HEK293 (cell line): Measurements from ENCODE around the gene RYR2.

Source experiments
- CTCF ChIA-PET: fragments of 350-600 bp; formaldehyde crosslinking; extraction: SDS; loops from one replicate; lab custom pipeline; 2021; ENCODE audit warnings: antibody characterized with exemption; lab: Yijun Ruan, JAX
- POLR2A ChIA-PET: fragments of 300-600 bp; formaldehyde crosslinking; extraction: SDS; loops from one replicate; lab custom pipeline; 2020; ENCODE audit warnings: antibody characterized with exemption, inconsistent platforms; lab: Yijun Ruan, JAX
- H3K27ac ChIP-seq: fragments of 200-500 bp; sonication (Bioruptor generic); 2 replicates; pipeline ENCODE4 v1.5.1; 2014; ENCODE audit warnings: low read depth, low read length, control low read depth, inconsistent platforms; ENCODE audit errors: extremely low read depth
- H3K36me3 ChIP-seq, 2 experiments: fragments of 200-500 bp in 1 of 2; sonication (Bioruptor generic) in 1 of 2; 1 replicate in 1 of 2; 2 replicates in 1 of 2; pipeline ENCODE4 v1.5.1; 2014 to 2017; ENCODE audit warnings: inconsistent platforms in 2 of 2, low read length in 2 of 2; ENCODE audit not compliant: control insufficient read depth in 2 of 2, insufficient read depth in 1 of 2
- H3K4me1 ChIP-seq: fragments of 200-500 bp; sonication (Bioruptor generic); 2 replicates; pipeline ENCODE4 v1.5.1; 2014; ENCODE audit warnings: mild to moderate bottlenecking, low read length, inconsistent platforms; ENCODE audit not compliant: control insufficient read depth, insufficient read depth
- H3K4me3 ChIP-seq: 2 replicates; pipeline ENCODE4 v1.5.1; 2011; ENCODE audit warnings: low read depth, mild to moderate bottlenecking, control low read depth, low read length, moderate library complexity
- H3K9me3 ChIP-seq: fragments of 200-500 bp; sonication (Bioruptor generic); 2 replicates; pipeline ENCODE4 v1.5.1; 2014; ENCODE audit warnings: low read depth, low read length, inconsistent platforms; ENCODE audit not compliant: control insufficient read depth, insufficient read depth
- GLIS2 ChIP-seq: fragments of 450-650 bp; formaldehyde crosslinking; IDR thresholded peaks from 2 replicates; pipeline ENCODE4 v1.5.1; 2016; ENCODE audit warnings: missing biosample characterization, missing genetic modification characterization
- HOXD13 ChIP-seq: sonication (generic); formaldehyde crosslinking; IDR thresholded peaks from 2 replicates; pipeline ENCODE4 v1.8.0; 2022; ENCODE audit warnings: missing genetic modification reagents, borderline replicate concordance
- ZBTB20 ChIP-seq: fragments of 450-650 bp; formaldehyde crosslinking; IDR thresholded peaks from 2 replicates; pipeline ENCODE4 v1.5.1; 2016; ENCODE audit warnings: missing biosample characterization, missing genetic modification characterization
- ZNF146 ChIP-seq: fragments of 450-650 bp; formaldehyde crosslinking; IDR thresholded peaks from 2 replicates; pipeline ENCODE4 v1.5.1; 2016; ENCODE audit warnings: missing biosample characterization, missing genetic modification characterization
- ZNF155 ChIP-seq: fragments of 450-650 bp; formaldehyde crosslinking; IDR thresholded peaks from 2 replicates; pipeline ENCODE4 v1.5.1; 2016; ENCODE audit warnings: missing biosample characterization, missing genetic modification characterization
- ZNF266 ChIP-seq: fragments of 450-650 bp; formaldehyde crosslinking; IDR thresholded peaks from 2 replicates; pipeline ENCODE4 v1.5.1; 2016; ENCODE audit warnings: missing biosample characterization, missing genetic modification characterization, low read depth
- ZNF366 ChIP-seq: fragments of 450-650 bp; formaldehyde crosslinking; conservative IDR thresholded peaks from 2 replicates; pipeline ENCODE4 v1.5.1; 2016; ENCODE audit warnings: missing biosample characterization, missing genetic modification characterization
- ZNF37A ChIP-seq: fragments of 450-650 bp; IDR thresholded peaks from 2 replicates; pipeline ENCODE4 v1.5.1; 2018; ENCODE audit warnings: missing biosample characterization, missing genetic modification characterization
- ZNF394 ChIP-seq: fragments of 450-650 bp; formaldehyde crosslinking; IDR thresholded peaks from 2 replicates; pipeline ENCODE4 v1.5.1; 2016; ENCODE audit warnings: missing biosample characterization, missing genetic modification characterization, mild to moderate bottlenecking, moderate library complexity, borderline replicate concordance
- ZNF404 ChIP-seq: fragments of 450-650 bp; formaldehyde crosslinking; IDR thresholded peaks from 2 replicates; pipeline ENCODE4 v1.5.1; 2017; ENCODE audit warnings: missing biosample characterization, missing genetic modification characterization
- ZNF426 ChIP-seq: fragments of 450-650 bp; formaldehyde crosslinking; IDR thresholded peaks from 2 replicates; pipeline ENCODE4 v1.5.1; 2017; ENCODE audit warnings: missing biosample characterization, missing genetic modification characterization, mild to moderate bottlenecking, inconsistent platforms, moderate library complexity
- ZNF433 ChIP-seq: fragments of 450-650 bp; formaldehyde crosslinking; IDR thresholded peaks from 2 replicates; pipeline ENCODE4 v1.5.1; 2016; ENCODE audit warnings: missing biosample characterization, missing genetic modification characterization, low read depth
- ZNF560 ChIP-seq: fragments of 450-650 bp; formaldehyde crosslinking; IDR thresholded peaks from 2 replicates; pipeline ENCODE4 v1.5.1; 2017; ENCODE audit warnings: missing biosample characterization, missing genetic modification characterization, borderline replicate concordance
- ZNF654 ChIP-seq: fragments of 450-650 bp; formaldehyde crosslinking; IDR thresholded peaks from 2 replicates; pipeline ENCODE4 v1.5.1; 2016; ENCODE audit warnings: low read depth, missing biosample characterization, missing genetic modification characterization
- ZNF664 ChIP-seq: fragments of 450-650 bp; formaldehyde crosslinking; IDR thresholded peaks from 2 replicates; pipeline ENCODE4 v1.5.1; 2016; ENCODE audit warnings: missing biosample characterization, missing genetic modification characterization
- ZSCAN23 ChIP-seq: fragments of 450-650 bp; formaldehyde crosslinking; IDR thresholded peaks from 2 replicates; pipeline ENCODE4 v1.5.1; 2016; ENCODE audit warnings: missing biosample characterization, missing genetic modification characterization
- TF ChIP-seq, protein P1 (sequence below): fragments of 450-650 bp; formaldehyde crosslinking; IDR thresholded peaks from 2 replicates; pipeline ENCODE4 v1.5.1; 2016; ENCODE audit warnings: missing biosample characterization, missing genetic modification characterization
- TF ChIP-seq, protein P2 (sequence below): fragments of 450-650 bp; formaldehyde crosslinking; conservative IDR thresholded peaks from 2 replicates; pipeline ENCODE4 v1.5.1; 2016; ENCODE audit warnings: low read depth, missing biosample characterization, missing genetic modification characterization
- TF ChIP-seq, protein P3 (sequence below): fragments of 450-650 bp; formaldehyde crosslinking; IDR thresholded peaks from 2 replicates; pipeline ENCODE4 v1.5.1; 2016; ENCODE audit warnings: missing biosample characterization, missing genetic modification characterization
- TF ChIP-seq, protein P4 (sequence below): fragments of 450-650 bp; formaldehyde crosslinking; IDR thresholded peaks from 2 replicates; pipeline ENCODE4 v1.5.1; 2016; ENCODE audit warnings: missing biosample characterization, missing genetic modification characterization

The RYR2 gene

DNA sequence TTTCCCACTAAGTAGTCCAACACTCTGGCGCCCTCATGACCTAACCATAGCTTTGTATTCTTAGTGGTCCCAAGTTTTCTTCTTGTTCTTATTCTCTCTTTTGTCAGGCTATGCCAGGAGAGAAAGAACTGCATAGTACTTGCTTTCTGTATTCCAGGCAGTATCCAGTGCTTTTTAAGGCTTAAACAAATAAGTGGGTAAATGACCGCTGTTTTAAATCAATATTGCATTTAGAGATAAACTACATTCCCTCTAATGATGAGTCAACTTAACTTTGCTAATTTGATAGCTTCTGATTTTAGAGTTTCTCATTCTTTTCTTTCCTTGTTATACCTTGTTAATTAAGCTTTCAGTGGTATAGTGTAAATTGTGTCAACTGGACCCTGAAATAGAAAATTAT is 709.1 kb downstream of the RYR2 start:
- TF ChIP-seq ZNF394 (tag by site-specific recombination) (no peak), GLIS2 (no peak), ZNF560 (tag by site-specific recombination) (no peak), HOXD13 (CRISPR knock-in tag) (no peak), ZNF654 (no peak), ZNF155 (tag by site-specific recombination) (no peak), ZNF266 (tag by site-specific recombination) (no peak)
- peaks cover 3% of the 10 kb centered on the region; the same call in 1 of the 2 replicates for H3K4me1 ChIP-seq
- no peak overlapping the region for H3K4me3 ChIP-seq
- H3K9me3 ChIP-seq = no peaks in the 10 kb centered on the region
- CTCF ChIA-PET = interaction anchor here (0.7 to 1.5 kb wide), 5 partner anchors 9 to 56 kb away, joined by 3 to 7 read pairs (median 3); no protein-coding TSS in a partner anchor
- H3K36me3 ChIP-seq = no peaks in the 10 kb centered on the region
- POLR2A ChIA-PET = no interaction called here
- H3K27ac ChIP-seq = no peak overlapping the region

DNA sequence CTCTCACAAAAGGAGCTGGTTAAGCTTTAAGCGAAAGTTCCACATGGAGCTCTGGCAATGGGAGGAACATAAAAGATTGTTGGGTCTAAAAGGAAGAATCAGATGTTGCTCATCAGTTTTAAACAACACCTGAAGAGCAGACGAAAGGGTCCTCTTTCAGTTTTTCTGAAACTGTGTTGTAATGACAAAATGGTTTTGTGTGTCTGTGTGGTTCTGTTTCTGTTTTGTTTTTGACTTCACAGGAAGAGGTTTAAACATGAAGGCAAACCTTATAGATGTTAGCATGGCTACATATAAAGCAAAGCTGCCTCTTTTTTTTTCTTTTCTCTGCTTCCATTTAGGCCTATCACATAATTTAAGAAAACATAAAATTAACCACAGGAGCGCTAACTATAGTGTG is 712.6 kb downstream of the RYR2 start:
- CTCF ChIA-PET = no interaction called here
- no peak for TF ChIP-seq ZBTB20 (tag by site-specific recombination)
- TF ChIP-seq ZNF366 (tag by site-specific recombination) = no peak
- no peak for TF ChIP-seq ZNF426 (tag by site-specific recombination)
- TF ChIP-seq, protein P1, sequence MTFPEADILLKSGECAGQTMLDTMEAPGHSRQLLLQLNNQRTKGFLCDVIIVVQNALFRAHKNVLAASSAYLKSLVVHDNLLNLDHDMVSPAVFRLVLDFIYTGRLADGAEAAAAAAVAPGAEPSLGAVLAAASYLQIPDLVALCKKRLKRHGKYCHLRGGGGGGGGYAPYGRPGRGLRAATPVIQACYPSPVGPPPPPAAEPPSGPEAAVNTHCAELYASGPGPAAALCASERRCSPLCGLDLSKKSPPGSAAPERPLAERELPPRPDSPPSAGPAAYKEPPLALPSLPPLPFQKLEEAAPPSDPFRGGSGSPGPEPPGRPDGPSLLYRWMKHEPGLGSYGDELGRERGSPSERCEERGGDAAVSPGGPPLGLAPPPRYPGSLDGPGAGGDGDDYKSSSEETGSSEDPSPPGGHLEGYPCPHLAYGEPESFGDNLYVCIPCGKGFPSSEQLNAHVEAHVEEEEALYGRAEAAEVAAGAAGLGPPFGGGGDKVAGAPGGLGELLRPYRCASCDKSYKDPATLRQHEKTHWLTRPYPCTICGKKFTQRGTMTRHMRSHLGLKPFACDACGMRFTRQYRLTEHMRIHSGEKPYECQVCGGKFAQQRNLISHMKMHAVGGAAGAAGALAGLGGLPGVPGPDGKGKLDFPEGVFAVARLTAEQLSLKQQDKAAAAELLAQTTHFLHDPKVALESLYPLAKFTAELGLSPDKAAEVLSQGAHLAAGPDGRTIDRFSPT (tag by site-specific recombination) = no peak
- no peak for TF ChIP-seq ZNF37A (tag by site-specific recombination)
- Histone ChIP-seq H3K4me3 (no peak overlapping the region), H3K36me3 (no peaks in the 10 kb centered on the region), H3K27ac (no peak overlapping the region), H3K9me3 (no peaks in the 10 kb centered on the region), H3K4me1 (peaks cover 3% of the 10 kb centered on the region; the same call in 1 of the 2 replicates)
- POLR2A ChIA-PET = no interaction called here

DNA sequence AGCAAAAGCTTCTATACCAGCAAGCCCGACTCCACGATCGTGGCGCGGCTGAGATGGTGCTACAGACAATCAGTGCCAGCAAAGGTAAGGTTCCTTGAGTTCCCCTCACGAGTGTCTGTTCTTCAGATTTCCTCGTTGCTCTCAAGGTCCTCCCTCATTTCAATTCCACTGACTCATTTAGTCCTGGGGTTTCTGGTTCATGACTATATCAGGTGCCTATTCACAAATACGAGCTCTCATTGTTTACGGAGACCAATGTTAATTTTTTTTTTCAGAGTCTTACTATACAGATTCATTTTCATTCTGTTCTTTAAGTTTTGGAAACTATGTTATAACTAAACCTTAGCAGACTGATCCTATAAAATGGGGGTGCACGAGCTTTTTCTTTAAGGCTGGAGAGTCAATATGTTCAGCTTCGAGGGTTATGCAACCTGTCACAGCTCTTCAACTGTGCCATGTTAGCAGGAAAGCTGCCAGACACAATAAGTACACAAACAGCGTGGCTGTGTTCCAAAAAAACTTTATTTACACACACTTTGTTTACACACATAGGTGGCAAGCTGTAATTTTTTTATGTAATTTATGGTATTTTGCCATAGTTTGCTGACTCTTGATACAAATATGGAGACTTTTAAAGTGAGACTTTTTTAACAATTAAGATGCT is 714.5 kb downstream of the RYR2 start:
- Histone ChIP-seq H3K9me3 (no peaks in the 10 kb centered on the region), H3K27ac (no peak overlapping the region), H3K4me3 (no peak overlapping the region), H3K4me1 (peaks cover under 1% of the 10 kb centered on the region; the same call in 1 of the 2 replicates), H3K36me3 (no peaks in the 10 kb centered on the region)
- CTCF ChIA-PET = interaction anchor here (0.6 to 0.7 kb wide), 2 partner anchors 9 to 84 kb away, joined by 3 read pairs; no protein-coding TSS in a partner anchor
- POLR2A ChIA-PET = interaction anchor here (1.3 kb wide), 1 partner anchor 43 kb away, joined by 3 read pairs; no protein-coding TSS in a partner anchor
- TF ChIP-seq, protein P2, sequence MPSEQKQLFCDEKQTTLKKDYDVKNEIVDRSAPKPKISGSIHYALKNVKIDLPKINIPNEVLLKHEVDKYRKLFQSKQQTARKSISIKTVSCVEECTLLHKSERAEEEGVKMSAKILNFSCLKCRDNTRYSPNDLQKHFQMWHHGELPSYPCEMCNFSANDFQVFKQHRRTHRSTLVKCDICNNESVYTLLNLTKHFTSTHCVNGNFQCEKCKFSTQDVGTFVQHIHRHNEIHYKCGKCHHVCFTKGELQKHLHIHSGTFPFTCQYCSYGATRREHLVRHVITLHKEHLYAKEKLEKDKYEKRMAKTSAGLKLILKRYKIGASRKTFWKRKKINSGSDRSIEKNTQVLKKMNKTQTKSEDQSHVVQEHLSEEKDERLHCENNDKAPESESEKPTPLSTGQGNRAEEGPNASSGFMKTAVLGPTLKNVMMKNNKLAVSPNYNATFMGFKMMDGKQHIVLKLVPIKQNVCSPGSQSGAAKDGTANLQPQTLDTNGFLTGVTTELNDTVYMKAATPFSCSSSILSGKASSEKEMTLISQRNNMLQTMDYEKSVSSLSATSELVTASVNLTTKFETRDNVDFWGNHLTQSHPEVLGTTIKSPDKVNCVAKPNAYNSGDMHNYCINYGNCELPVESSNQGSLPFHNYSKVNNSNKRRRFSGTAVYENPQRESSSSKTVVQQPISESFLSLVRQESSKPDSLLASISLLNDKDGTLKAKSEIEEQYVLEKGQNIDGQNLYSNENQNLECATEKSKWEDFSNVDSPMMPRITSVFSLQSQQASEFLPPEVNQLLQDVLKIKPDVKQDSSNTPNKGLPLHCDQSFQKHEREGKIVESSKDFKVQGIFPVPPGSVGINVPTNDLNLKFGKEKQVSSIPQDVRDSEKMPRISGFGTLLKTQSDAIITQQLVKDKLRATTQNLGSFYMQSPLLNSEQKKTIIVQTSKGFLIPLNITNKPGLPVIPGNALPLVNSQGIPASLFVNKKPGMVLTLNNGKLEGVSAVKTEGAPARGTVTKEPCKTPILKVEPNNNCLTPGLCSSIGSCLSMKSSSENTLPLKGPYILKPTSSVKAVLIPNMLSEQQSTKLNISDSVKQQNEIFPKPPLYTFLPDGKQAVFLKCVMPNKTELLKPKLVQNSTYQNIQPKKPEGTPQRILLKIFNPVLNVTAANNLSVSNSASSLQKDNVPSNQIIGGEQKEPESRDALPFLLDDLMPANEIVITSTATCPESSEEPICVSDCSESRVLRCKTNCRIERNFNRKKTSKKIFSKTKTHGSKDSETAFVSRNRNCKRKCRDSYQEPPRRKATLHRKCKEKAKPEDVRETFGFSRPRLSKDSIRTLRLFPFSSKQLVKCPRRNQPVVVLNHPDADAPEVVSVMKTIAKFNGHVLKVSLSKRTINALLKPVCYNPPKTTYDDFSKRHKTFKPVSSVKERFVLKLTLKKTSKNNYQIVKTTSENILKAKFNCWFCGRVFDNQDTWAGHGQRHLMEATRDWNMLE (tag by site-specific recombination) = no peak
- TF ChIP-seq ZNF146 (no peak), ZNF664 (no peak), ZNF433 (tag by site-specific recombination) (no peak), ZNF404 (no peak), ZSCAN23 (tag by site-specific recombination) (no peak)
- TF ChIP-seq, protein P3, sequence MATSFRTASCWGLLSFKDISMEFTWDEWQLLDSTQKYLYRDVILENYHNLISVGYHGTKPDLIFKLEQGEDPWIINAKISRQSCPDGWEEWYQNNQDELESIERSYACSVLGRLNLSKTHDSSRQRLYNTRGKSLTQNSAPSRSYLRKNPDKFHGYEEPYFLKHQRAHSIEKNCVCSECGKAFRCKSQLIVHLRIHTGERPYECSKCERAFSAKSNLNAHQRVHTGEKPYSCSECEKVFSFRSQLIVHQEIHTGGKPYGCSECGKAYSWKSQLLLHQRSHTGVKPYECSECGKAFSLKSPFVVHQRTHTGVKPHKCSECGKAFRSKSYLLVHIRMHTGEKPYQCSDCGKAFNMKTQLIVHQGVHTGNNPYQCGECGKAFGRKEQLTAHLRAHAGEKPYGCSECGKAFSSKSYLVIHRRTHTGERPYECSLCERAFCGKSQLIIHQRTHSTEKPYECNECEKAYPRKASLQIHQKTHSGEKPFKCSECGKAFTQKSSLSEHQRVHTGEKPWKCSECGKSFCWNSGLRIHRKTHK (tag by site-specific recombination) = no peak
- TF ChIP-seq, protein P4, sequence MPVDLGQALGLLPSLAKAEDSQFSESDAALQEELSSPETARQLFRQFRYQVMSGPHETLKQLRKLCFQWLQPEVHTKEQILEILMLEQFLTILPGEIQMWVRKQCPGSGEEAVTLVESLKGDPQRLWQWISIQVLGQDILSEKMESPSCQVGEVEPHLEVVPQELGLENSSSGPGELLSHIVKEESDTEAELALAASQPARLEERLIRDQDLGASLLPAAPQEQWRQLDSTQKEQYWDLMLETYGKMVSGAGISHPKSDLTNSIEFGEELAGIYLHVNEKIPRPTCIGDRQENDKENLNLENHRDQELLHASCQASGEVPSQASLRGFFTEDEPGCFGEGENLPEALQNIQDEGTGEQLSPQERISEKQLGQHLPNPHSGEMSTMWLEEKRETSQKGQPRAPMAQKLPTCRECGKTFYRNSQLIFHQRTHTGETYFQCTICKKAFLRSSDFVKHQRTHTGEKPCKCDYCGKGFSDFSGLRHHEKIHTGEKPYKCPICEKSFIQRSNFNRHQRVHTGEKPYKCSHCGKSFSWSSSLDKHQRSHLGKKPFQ (tag by site-specific recombination) = no peak
